Activated naive CD8-positive, alpha-beta T cell treated with anti-CD3 and anti-CD28 coated beads, Interleukin-2, amount 10 ng/mL, durations not matched to agents 7 days and 5 days (primary cell): ENCODE measurements around the gene STRIP2. TPM values are rescaled to one million over a fixed set of nuclear protein-coding genes. Genes with fewer than 3 reads are reported as not detected.
A peak's percentile ranks its signal among the peaks of the same experiment; 100 is the strongest.
"Not testable (repeated sequence)": the region's sequence is repeated elsewhere in the genome, so short reads cannot be mapped to it uniquely, and the experiment has no call there.

ENCODE experiments used
- ATAC-seq: fragments of 150-1000 bp; cut with Tn5 transposase; one replicate; pipeline ENCODE4 v1.10.0; 2021; ENCODE audit warnings: low read depth, moderate library complexity
- POLR2A ChIA-PET: fragments of 350-600 bp; sonication (Branson Sonifier 250); formaldehyde crosslinking; loops from one replicate; lab custom pipeline; 2021; ENCODE audit warnings: antibody characterized with exemption; lab: Charles Lee
- DNase-seq: peaks from one replicate; pipeline ENCODE4 v3.0.0; 2021
- H3K27ac Mint-ChIP-seq: one replicate; pipeline ENCODE4 v1.8.0; 2022; ENCODE audit warnings: mild to moderate bottlenecking, mixed read lengths
- H3K27me3 Mint-ChIP-seq: one replicate; pipeline ENCODE4 v1.8.0; 2022; ENCODE audit warnings: mild to moderate bottlenecking, moderate library complexity, mixed read lengths
- H3K36me3 Mint-ChIP-seq: one replicate; pipeline ENCODE4 v1.8.0; 2021; ENCODE audit warnings: mild to moderate bottlenecking, mixed read lengths
- H3K4me1 Mint-ChIP-seq: one replicate; pipeline ENCODE4 v1.8.0; 2021; ENCODE audit warnings: mixed read lengths
- H3K4me3 Mint-ChIP-seq: one replicate; pipeline ENCODE4 v1.8.0; 2022; ENCODE audit warnings: mild to moderate bottlenecking, moderate library complexity, mixed read lengths
- H3K9me3 Mint-ChIP-seq: one replicate; pipeline ENCODE4 v1.8.0; 2021; ENCODE audit warnings: mixed read lengths
- total RNA-seq, 2 experiments: library from RNA; stranded (reverse); gene quantifications; one replicate each; pipeline ENCODE4 v1.2.3, GENCODE V29; 2021

Gene STRIP2
- total RNA-seq, 2 experiments from 2014 or later: 3.3 to 4.4 TPM

- no peak overlapping the region for H3K4me3 Mint-ChIP-seq
- ATAC-seq (no peak), DNase-seq (no peak)
- POLR2A ChIA-PET: no interaction called here
- peaks cover 15% of the 10 kb centered on the region for H3K27me3 Mint-ChIP-seq
- peaks cover 2% of the 10 kb centered on the region for H3K4me1 Mint-ChIP-seq
- H3K9me3 Mint-ChIP-seq: no peaks in the 10 kb centered on the region
- H3K27ac Mint-ChIP-seq: no peak overlapping the region
- H3K36me3 Mint-ChIP-seq: no peaks in the 10 kb centered on the region
These were observed 88.1 kb downstream of the STRIP2 start for GRCh38 chr7:129522088-129522970.

- Mint-ChIP-seq H3K36me3 (no peaks in the 10 kb centered on the region), H3K4me1 (peaks cover 2% of the 10 kb centered on the region), H3K27me3 (peaks cover 15% of the 10 kb centered on the region), H3K9me3 (no peaks in the 10 kb centered on the region), H3K27ac (peak overlapping the region; percentile 0), H3K4me3 (no peak overlapping the region)
- no peak for DNase-seq
- POLR2A ChIA-PET: no interaction called here
- ATAC-seq: no peak
These were observed 88.7 kb downstream of the STRIP2 start for GRCh38 chr7:129522971-129523340.

GRCh38 chr7:129523924-129524323 is 89.7 kb downstream of the STRIP2 start:
- ATAC-seq: no peak
- H3K9me3 Mint-ChIP-seq: no peaks in the 10 kb centered on the region
- H3K4me3 Mint-ChIP-seq: no peak overlapping the region
- H3K4me1 Mint-ChIP-seq: peaks cover 2% of the 10 kb centered on the region
- no peak overlapping the region for H3K27ac Mint-ChIP-seq
- POLR2A ChIA-PET: no interaction called here
- DNase-seq: no peak
- peaks cover 15% of the 10 kb centered on the region for H3K27me3 Mint-ChIP-seq
- no peaks in the 10 kb centered on the region for H3K36me3 Mint-ChIP-seq

GRCh38 chr7:129524405-129524804 is 90.2 kb downstream of the STRIP2 start:
- peaks cover 15% of the 10 kb centered on the region for H3K27me3 Mint-ChIP-seq
- H3K27ac Mint-ChIP-seq, DNase-seq, H3K36me3 Mint-ChIP-seq, H3K9me3 Mint-ChIP-seq, H3K4me3 Mint-ChIP-seq, H3K4me1 Mint-ChIP-seq, ATAC-seq: not testable (repeated sequence)
- POLR2A ChIA-PET: interaction anchor here (0.7 kb wide), 1 partner anchor 145 kb away, joined by 6 read pairs; no protein-coding TSS in a partner anchor

- Mint-ChIP-seq H3K9me3 (no peaks in the 10 kb centered on the region), H3K4me3 (no peak overlapping the region), H3K4me1 (peaks cover 2% of the 10 kb centered on the region), H3K27me3 (peaks cover 14% of the 10 kb centered on the region), H3K36me3 (no peaks in the 10 kb centered on the region), H3K27ac (no peak overlapping the region)
- DNase-seq (no peak), ATAC-seq (no peak)
- POLR2A ChIA-PET: interaction anchor here (0.7 kb wide), 1 partner anchor 146 kb away, joined by 6 read pairs; no protein-coding TSS in a partner anchor
These were observed 91.1 kb downstream of the STRIP2 start for GRCh38 chr7:129525225-129525862.

DNA sequence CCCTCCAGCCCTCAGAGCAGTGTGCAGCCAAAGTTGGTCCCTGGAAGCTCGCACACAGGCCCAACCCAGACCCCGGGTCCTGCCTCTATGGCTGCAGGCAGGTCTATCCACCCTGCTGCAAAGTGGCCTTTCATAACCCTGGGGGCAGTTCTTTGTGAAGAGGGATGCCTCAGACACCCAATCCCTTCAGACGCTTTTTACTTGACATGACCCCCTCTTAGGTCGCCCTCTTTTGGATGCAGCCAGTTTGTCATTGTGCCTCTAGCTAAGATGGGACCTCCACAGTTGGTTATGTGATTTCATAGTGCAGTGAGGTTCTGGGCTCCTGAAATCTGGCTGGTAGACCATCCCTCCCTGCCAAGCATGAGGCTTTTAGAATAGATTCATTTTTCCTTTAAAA is 95.4 kb downstream of the STRIP2 start:
- ATAC-seq (no peak), DNase-seq (no peak)
- Mint-ChIP-seq H3K27ac (no peak overlapping the region), H3K4me3 (no peak overlapping the region), H3K27me3 (peaks cover 2% of the 10 kb centered on the region), H3K36me3 (no peaks in the 10 kb centered on the region), H3K4me1 (peaks cover 4% of the 10 kb centered on the region), H3K9me3 (no peaks in the 10 kb centered on the region)
- POLR2A ChIA-PET: no interaction called here

DNA sequence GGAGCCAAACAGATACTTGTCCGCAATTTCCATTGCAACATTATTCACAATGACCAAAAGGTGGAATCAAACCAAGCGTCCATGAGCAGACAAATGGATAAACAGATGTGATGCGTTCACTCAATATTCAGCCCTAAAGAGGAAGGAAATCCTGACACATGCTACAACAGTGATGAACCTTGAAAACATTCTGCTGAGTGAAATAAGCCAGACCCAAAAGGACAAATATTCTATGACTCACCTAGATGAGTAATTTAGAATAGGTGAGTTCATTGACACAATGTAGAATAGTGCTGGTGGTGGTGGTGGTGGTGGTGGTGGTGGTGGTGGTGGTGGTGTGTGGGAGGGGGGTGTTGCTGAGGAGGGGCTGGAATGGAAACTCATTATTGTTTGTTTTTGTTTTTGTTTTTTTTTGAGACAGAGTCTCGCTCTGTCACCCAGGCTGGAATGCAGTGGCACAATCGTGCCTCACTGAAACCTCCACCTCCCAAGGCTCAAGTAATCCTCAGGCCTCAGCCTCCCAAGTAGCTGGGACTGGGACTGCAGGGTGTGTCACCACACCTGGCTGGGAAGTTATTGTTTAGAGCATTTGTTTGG is 96.7 kb downstream of the STRIP2 start:
- DNase-seq (no peak), ATAC-seq (peak; percentile 53)
- POLR2A ChIA-PET: interaction anchor here (0.7 kb wide), 1 partner anchor 12 kb away, joined by 4 read pairs; no protein-coding TSS in a partner anchor
- H3K27me3 Mint-ChIP-seq: no peaks in the 10 kb centered on the region
- no peak overlapping the region for H3K4me3 Mint-ChIP-seq
- no peaks in the 10 kb centered on the region for H3K36me3 Mint-ChIP-seq
- peaks cover 8% of the 10 kb centered on the region for H3K4me1 Mint-ChIP-seq
- H3K27ac Mint-ChIP-seq: no peak overlapping the region
- no peaks in the 10 kb centered on the region for H3K9me3 Mint-ChIP-seq

- H3K4me3 Mint-ChIP-seq: no peak overlapping the region
- no peaks in the 10 kb centered on the region for H3K36me3 Mint-ChIP-seq
- POLR2A ChIA-PET: no interaction called here
- H3K27me3 Mint-ChIP-seq: no peaks in the 10 kb centered on the region
- H3K27ac Mint-ChIP-seq: no peak overlapping the region
- ATAC-seq (no peak), DNase-seq (no peak)
- H3K9me3 Mint-ChIP-seq: no peaks in the 10 kb centered on the region
- H3K4me1 Mint-ChIP-seq: peaks cover 16% of the 10 kb centered on the region
These were observed 97.5 kb downstream of the STRIP2 start for GRCh38 chr7:129531721-129532120.

DNA sequence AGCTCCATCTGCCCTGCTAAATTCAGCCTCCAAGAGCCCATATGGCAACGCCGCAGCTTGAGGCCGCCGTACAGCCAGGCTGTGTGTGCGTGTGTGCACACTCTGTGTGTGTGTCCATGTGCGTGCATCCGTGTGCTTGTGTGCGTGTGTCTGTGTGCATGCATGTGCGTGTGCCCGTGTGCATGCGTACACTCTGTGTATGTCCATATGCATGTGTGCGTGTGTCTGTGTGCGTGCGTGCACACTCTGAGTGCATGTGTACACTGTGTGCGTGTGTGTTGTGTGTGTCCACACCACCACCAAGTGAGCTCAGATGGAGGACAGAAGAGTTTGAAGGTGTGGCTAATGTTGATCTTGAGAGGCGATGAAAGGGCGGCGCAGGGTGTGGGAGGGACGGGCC is 98.1 kb downstream of the STRIP2 start:
- ATAC-seq (no peak), DNase-seq (no peak)
- no peaks in the 10 kb centered on the region for H3K36me3 Mint-ChIP-seq
- no peaks in the 10 kb centered on the region for H3K9me3 Mint-ChIP-seq
- H3K4me3 Mint-ChIP-seq: no peak overlapping the region
- peaks cover 16% of the 10 kb centered on the region for H3K4me1 Mint-ChIP-seq
- H3K27me3 Mint-ChIP-seq: no peaks in the 10 kb centered on the region
- H3K27ac Mint-ChIP-seq: no peak overlapping the region
- POLR2A ChIA-PET: no interaction called here

DNA sequence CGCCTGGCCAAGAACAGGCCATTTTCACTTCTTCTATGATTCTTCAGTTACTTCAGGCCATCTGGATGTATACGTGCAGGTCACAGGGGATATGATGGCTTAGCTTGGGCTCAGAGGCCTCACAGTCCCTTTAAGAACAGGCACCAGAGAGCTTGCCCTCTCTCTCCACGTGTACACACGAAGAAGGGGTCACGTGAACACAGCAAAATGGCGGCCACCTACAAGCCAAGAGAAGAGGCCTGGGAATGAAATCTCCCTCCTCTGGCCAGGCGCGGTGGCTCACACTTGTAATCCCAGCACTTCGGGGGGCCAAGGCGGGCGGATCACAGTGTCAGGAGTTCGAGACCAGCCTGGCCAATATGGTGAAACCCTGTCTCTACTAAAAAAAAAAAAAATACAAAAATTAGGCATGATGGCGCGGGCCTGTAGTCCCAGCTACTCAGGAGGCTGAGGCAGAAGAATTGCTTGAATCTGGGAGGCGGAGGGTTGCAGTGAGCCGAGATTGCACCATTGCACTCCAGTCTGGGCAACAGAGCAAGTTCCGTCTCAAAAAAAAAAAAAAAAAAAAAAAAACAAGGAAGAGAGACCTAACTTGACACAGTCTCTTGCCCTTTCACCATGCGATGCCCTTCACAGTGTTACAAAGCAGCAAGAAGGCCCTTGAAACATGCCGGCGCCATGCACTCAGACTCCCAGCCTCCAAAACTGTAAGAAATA is 100.5 kb downstream of the STRIP2 start:
- H3K27me3 Mint-ChIP-seq, H3K4me3 Mint-ChIP-seq, H3K9me3 Mint-ChIP-seq, DNase-seq, ATAC-seq, H3K27ac Mint-ChIP-seq, H3K36me3 Mint-ChIP-seq: not testable (repeated sequence)
- H3K4me1 Mint-ChIP-seq: peaks cover 16% of the 10 kb centered on the region
- POLR2A ChIA-PET: interaction anchor here (0.7 kb wide), 1 partner anchor 214 kb away, joined by 4 read pairs; no protein-coding TSS in a partner anchor

- Mint-ChIP-seq H3K27ac (peak overlapping the region; percentile 73), H3K9me3 (no peaks in the 10 kb centered on the region), H3K4me3 (peak overlapping the region; percentile 41), H3K27me3 (no peaks in the 10 kb centered on the region), H3K4me1 (peaks cover 14% of the 10 kb centered on the region), H3K36me3 (no peaks in the 10 kb centered on the region)
- ATAC-seq (peak; percentile 75), DNase-seq (no peak)
- POLR2A ChIA-PET: no interaction called here
These were observed 101.7 kb downstream of the STRIP2 start for GRCh38 chr7:129535896-129536295.

- Mint-ChIP-seq H3K4me3 (peak overlapping the region; percentile 41), H3K4me1 (peaks cover 14% of the 10 kb centered on the region), H3K36me3 (no peaks in the 10 kb centered on the region), H3K9me3 (no peaks in the 10 kb centered on the region), H3K27me3 (no peaks in the 10 kb centered on the region), H3K27ac (peak overlapping the region; percentile 73)
- ATAC-seq: peak; percentile 23
- no peak for DNase-seq
- POLR2A ChIA-PET: no interaction called here
These were observed 102.1 kb downstream of the STRIP2 start for GRCh38 chr7:129536323-129536722.
